Eye (tissue), 1 donor: ENCODE data around the gene TMEM88.

Experiments used
- DNase-seq: peaks from one replicate; pipeline ENCODE4 v3.0.0-alpha.2; 2015

The TMEM88 gene

DNA sequence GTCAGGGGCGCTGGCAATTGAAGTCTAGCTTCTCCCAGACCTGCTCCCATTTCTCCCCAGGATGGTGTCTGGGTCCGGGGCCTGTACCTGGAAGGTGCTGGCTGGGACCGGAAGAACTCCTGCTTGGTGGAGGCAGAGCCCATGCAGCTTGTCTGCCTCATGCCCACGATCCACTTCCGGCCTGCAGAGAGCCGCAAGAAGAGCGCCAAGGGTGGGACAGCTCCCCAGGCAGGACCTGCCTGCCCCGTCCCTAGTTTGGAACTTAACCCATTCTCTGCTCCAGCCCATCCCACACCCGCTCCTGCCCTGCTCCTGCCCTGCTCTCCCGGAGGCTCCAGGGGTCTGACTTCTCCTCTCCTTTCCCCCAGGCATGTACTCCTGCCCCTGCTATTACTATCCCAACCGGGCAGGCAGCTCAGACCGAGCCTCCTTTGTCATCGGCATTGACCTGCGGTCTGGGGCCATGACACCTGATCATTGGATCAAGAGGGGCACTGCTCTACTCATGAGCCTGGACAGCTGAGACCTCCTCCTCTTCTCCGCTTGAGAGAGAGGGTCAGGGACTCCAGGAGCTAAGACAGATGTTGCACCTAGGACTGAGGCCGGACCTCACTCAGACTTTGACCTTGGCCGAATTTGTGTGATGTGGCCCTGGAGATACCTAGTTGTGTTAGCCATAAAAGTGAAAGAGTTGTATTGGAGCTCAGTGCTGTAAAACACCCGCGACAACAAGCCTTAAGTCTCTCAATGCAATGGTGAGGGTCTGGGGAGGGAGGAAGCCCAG, 21.7 kb upstream of the TMEM88 start:
- no peak for DNase-seq

DNA sequence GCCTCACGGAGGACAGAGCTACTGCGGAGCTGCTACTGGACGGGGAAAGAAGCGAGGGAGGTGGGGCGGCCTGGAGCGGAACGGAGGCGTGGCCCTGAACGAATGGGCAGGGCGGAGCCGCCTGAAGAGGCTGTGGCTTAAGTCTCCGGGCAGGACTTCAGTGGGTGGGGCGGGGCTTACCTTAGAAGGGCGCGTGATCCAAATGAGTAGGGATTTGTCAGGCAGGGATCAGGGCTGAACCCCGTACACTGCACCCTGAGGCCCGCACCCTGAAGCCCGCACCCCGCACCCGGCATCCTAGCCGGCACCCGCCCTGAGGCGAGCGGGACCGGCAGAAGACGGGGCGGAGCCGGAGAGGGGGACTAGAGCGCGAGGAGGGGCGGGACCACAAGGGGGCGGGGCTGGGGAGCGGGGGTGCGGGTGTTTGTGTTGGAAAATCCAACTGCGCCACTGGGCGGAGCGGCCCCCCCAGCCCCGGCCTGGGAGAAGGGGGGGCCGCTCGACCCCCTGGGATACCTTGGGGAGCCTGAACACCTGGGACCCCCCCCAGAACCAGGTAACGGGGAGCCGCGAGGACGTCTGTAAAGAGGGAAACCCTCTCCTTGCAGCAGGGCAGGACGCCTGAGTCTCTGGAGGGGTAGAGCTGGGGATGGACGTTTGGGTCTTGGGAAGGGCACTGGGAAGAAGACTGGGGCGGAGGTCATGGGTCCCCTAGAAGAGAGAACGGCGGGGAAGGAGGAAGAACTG, 20.9 kb upstream of the TMEM88 start, which contains the start of gene KDM6B:
TSS of gene KDM6B (plus strand) at position 423 of the 747 bp plus-strand sequence. CDS start 11,338 bp downstream, outside the sequence.
- DNase-seq, result peak; percentile 97

DNA sequence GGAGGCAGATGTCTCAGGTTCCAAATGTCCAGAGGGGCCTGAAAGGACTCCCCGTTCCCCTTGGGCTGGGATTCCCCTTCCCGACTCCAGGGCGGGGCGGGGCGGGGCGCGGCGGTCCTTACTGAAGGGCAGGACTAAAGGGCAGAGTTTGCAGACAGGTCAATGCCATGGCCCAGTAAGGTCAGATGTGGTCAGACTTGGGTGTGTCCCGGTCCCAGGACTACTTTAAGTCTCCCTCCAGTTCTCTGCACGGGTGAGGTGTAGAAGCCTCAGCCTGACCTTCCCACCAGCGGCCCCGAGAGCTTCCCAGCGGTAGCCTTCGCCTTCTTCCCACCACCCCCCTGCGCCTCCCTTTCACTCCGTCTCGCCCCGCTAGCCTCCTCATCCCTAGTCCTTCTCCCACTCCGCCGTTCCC, 20.3 kb upstream of the TMEM88 start:
- peak; percentile 78 for DNase-seq

DNA sequence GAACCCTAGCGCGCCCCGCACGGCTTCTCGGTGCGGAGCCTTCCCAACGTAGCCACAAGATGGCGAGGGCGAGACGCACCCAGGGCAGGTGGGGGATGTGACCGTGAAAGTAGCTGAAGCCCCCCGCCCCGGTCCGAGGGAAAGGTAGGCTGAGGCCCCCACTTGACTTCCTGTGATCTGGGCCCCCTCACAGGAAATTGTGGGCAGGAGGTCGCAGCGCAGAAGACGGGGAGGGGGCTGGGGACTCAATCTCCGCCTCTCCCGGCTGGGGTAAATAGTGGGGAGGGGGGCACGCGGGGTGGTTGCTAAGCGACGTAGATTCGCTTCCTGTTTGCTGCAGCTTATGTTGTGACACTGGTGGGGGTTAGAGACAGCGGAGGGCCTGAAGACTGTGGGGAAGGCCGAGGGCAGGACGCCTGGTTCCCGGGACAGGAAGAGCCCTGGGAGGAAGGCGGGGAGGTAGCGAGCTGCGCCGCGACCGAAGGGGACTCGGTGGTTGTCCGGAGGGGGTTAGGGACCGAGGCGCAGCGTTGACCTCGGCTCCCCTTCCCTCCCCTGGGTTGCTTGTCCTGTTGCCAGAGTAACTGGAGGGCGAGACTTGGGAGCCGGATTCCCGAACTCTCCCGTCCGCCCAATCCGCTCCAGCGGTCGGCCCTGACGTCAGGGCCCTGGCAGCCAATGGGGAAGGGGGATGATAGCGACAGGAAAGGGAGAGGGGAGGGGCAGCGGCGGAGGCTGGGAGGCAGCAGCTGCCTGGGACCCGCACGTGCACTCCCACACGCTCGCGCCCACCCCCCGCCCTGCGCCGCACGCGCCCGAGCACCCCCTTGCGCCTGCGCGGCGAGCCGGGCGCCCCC, 19.7 kb upstream of the TMEM88 start:
- DNase-seq, result peak; percentile 99

DNA sequence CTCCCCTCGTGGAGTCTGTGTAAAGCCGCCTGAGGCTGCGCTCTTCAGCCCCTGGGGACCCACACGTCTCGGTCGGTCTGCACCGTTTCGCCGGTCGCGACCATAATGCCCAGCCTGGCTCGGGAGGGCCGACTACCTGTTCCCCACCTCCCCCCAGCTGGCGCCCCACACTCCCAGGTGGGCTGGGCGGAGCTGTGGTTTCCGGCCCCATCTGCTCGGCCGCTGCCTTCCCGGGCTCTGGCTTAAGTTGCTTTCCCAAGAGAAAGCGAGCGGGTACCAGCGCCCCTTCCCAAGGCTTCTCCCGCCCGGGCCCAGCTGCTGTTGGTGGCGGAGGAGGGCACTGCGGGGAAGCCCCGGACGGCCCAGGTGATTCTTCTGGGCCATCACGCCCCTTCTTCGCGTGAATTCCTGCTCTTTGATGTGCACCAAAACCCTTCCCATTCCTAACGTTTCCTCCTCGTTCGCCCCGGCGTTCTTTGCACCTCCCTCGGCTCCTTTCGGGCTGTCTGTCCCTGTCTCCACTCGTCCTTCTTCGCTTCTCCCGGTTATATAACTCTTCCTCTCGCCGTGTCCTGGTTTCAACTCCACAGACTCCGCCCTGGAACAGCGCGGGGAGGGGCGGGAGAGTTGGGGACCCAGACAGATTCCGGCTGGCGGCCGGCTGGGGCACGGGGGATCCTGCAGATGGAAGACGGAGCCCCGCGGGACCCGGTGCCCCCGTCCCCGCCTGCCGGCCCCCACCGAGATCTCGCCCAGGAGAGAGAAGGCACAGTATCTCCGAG, 18.9 kb upstream of the TMEM88 start:
- DNase-seq, result peak; percentile 86

DNA sequence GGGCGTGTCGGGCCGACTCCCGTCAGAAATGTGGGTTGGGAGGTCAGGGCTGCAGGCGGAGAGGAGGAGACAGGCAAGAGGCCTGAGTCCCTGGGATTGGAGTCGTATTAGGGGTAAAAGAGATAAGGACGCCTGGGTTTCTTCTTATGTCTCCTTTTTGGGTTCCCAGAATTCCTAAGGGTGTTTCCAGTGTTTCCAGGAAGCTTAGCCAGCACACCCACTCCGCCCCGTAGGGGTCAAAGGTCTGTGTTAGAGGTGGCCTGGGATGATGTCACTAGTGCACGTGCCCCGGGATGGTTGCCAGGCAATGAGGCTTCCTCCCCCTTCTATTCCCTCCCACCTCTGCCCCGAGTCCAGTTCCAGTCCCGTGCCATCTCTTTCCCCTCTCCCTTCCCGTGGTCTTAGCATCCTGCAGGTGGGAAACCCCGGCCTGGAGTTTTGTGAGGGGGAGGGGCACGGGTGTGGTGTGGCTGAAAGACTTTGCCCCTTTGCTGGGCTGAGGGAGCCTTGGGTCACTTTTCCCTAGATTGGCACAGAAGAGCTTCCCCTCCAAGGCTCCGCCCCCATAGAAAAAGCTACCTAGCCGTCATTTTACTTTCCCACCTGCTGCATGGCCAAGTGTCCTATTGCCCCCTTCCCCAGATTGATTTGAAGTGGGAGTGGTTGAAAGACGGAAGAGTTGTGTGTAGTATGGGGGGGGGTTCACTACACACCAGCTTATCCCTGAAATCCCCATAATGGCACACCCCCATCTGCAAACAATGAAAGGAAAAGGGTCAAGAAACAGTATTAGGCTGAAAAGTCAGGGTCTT, 18.1 kb upstream of the TMEM88 start:
- peak; percentile 99 for DNase-seq

DNA sequence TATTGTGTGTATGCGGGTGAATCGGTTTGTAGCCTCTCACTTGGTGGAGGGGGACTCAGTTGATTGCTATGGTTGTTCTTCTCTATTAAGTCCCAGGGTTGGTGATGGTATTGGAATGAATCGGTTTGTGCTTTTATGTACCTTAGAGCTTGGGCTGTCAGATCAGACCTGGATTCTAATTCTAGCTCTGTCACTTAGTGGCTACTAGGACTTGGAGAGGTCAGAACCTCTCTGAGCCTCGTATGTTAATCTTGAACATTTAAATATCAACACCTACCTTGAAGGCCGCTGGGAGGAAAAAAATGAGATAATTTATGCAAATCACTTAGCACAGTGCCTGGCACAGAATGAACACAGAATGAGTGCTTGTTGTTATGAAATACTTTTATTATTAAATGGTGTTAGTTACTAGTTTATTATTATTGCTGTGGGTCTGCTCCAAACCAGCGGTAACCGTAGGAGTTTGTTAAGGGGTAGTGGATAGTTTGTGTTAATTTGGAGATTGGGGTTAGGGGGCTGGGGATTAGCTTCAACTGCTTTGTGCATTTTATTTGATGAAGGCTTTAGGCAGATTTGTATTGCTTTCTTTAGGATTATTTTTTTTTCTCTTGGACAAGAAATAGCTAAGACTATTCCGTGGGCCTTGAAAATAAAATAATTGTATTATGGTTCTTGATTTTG, 17.3 kb upstream of the TMEM88 start:
- DNase-seq, result peak; percentile 63

DNA sequence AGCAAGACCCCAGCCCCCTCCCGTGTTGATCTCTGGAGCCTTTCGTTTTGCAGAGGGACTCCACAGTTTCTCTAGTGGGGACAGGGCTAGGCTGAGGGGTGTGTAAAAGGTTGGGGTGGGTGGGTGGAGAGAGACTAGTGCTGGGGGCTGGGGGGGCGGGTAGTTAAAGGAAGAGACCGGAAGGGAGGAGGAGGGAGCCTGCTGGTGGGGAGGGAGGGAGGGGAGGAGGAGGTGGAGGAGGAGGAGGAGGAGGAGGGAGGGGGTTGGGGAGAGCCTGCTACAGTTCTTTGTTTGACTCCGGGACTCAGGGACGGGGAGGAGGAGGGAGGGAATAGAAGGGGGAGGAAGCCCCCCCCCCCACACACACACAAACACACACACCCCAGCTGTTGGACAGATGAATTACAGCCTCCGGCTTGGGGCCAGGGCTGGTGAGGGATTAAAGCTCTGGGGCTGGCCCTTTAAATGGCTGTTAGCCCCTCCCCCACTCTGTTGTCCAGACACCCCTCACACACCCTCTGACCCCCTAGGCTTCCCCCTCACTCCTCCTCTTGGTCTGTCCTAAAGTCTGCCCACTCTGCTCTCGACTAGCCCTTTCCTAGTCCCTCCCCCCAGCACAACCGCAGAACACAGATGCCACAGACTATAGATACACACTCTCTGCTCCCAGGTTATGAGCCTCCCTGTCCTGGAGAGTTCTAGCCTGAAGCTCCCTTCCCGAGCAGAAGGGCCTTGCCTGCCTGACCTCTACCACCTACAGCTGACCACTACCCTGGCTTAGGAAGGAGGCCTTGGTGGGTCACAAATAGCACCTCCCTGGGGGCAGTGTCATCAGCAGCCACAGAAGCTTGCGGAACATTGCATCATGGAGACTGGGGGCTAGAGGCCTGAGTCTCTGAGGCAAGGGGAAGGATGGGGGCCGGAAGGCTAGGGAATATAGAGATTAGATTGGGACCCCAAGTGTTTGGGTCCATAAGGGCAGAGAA, 16.5 kb upstream of the TMEM88 start:
- peak; percentile 88 for DNase-seq

DNA sequence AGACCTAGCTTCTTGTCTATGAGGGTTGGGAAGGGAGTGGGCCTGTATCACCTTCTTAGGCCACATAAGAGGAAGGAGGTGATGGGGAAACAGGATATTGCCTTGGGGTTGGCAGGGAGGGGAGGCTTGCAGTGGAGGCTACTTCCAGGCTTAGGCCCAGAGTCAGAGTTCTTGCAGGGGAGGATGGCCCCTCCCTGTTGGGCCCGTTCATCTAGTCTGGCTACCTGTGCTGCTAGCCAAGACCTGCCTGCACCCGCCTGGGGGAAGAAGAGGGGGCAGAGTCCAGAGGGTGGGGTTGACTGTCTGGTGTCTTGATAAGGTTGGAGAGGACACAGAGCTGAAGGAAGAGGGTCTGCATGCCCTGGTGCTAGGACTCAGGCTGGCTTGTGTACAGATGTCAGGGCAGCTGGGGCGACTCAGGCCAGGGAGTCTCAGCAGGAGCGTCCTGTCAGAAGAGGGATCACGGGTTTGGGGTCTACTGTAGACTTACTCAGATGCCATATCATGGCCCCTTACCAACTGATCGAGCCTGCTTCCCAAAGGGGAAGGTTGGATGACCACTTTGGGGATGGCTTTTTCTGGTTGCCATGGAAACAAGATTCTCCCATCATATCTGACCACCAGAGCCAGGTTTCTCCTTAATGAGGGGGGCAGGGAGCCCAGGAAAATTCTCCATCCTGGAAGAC, 15.5 kb upstream of the TMEM88 start:
- DNase-seq, result no peak

DNA sequence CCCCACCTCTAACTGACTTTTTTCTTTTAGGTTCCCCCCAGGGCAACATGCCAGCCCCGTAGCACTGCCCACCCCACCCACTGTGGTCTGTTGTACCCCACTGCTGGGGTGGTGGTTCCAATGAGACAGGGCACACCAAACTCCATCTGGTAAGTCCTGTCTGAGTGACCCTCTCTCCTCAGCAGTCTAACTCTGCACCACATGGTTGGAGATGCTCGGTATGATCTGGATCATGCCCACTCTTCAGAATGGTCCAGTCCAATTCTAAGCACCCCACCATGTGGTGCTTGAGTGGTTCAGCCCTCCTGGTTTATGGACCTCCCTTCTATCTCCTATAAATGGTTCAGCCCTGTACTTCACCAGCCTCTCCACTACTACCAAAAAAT, 15.0 kb upstream of the TMEM88 start:
- no peak for DNase-seq

DNA sequence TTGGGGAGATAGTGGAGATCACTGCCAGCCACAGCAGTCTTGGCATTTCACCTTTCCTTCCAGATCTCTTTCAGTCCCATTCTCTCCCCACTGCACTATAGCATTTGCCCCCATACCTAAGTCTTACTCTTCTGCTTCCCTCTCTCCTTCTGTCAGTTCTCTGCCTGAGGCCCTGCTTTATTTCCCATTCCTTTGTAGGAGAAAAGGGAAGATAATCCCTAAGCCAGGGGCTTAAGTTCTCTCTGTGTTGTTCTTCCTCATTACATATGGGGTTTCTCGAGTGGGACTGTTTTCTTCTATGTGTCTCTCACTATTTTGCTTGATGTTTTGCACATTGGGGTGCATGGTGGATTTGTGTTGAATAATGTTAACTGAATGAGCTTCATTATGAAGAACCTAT, 14.4 kb upstream of the TMEM88 start:
- no peak for DNase-seq

DNA sequence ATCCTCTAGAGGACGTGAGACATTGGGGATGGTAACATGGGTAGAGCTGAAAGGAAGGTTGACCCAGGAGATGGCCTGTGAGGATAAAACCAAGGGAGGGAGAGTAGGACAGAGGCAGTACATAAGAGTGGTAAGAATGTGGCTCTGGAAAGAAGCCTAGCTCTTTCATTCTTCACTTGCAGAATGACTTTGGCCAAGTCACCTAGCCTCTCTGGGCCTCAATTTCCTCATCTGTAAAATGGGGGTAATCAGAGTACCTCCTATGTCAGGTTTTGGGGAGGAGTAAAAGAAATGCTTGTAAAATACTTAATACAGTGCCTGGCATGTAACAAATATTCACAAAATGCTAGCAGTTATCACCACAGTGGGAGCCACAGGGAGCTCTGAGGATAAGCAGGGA, 14.0 kb upstream of the TMEM88 start:
- DNase-seq, result no peak

DNA sequence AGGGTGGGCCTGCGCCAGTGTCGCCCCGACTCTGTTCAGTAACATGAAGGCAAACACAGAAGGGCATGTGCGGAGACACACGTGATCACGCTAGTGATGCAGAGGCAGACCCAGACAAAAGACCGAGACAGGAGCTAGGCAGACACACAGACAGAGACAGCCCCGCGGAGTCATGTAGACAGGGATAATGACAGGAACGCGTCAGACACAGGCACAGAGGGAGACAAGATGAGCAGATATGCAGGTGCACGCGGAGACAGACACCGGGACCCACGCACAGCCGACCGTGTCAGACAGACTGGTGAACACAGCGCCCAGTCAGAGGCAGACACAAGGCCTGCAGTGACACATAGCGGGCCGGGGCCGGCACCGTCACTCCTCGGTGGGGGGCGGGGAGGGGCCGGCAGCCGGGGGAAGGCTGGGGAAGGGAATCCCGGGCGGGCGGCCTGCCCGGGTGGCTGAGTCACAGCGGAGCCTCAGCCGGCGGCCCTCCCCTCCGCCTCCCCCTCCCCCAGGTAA, 13.4 kb upstream of the TMEM88 start:
- peak; percentile 82 for DNase-seq

DNA sequence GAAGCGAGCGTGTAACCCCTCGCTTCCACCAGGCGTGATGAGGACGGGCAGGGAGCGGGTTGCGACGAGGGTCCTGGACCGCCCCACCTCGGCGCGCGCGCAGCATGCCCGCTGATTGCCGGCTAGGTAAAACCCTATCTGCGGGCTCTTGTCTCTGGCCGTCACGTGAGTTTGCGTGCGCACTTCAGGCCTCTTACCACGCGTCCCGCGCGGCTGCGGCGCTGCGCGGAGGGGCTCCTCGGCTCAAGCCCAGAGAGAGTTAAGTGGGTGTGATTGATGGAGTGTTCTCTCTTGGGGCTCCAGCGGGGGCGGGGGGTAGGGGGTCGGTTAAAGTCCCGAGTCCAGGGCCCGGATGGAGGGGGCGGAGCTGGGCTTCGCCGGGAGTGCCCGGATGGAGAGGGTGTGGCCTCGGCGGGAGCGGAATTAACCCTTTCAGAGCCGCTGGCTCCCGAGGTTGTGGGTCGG, 12.9 kb upstream of the TMEM88 start:
- peak; percentile 98 for DNase-seq

DNA sequence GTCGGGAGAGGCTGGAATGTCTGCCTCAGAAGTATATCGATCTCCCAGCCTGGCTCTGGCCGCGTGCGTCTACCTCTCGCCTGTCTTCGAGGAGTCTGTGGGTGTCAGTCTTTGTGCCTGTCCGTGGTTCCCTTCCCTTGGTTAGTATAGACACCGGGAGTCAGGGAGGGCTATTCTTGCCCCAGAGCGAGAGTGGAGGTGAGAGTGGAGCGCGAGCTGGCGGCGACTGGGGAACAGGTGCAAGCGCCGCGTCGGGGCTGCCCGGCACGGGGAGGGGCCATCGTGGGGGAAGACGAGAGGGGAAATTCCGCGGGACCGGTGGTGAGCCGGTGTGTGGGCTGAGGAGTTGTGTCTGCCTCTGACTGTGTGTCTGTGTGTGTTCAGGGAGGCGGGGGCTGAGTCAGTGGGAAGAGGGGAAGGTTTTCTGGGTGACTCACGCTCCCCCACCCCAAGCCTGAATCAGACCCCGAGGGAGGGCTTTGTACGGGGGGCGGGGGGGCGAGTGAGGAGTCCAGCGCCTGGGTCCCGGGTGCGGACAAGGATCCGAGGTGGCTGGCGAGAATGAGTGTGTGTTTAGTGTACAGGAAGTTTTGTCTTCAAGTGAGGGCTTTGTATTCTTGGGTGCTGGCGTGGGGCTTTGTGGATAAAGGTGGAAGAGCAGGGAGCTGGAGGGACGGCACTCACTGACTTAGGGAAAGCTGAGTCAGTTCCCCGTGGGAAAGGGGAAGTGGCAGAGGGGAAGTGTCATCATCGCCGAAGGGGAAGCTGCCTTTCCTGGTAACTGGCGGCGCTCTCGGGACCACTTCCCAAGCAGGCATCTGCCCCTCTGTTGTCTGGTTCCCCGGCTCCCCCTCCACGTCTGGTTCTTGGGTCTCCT, 12.2 kb upstream of the TMEM88 start:
- DNase-seq, result peak; percentile 77

DNA sequence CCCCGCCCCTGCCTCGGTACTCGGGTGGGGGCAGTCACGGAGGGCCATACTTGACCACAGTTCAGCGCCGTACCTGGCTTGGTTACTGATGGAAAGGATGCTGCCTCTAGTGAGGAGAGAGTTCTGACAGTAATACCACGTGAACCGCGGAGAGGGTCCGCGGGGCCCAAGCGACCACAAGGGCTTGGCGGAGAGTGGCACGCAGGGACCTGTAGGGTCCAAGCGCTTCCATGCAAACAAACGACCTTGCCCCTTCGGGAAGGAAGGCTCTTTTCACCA, 11.7 kb upstream of the TMEM88 start:
- no peak for DNase-seq

DNA sequence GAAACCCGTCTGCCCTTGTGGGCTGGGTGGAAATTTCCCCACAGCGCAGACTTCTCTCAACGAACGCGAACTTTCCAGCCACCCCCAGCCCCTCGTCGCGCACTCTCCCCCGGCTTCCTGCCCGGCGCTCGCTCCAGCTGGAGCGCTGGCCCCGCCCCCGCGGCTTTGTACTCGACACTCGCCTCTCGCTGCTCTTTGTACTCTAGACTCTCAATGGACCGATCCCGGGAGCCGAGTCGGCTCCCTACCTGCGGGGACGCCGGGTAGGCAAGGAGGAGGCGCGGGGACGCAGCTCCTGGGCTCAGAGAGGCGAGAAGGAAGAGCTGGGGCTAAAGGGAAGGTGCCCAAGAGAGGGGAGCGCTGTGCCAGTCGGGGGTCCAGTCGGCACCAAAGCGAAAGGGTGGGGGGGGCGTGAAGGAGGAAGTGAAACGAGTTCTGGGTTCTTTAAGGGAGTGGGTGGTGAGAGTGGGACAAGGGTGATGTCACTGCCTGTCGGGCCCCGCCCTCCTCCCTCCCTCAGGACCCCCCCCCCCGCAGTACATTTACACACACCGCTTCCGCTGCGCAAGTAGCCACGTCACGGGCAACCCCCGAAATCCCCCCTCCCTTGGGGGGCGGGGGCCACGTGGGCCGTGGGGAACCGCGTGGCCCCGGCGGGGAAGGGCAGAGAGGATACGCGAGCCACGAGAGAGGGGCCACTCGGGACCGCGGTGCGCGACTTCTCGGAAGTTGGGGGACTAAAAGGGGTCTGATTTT, 11.2 kb upstream of the TMEM88 start:
- peak; percentile 89 for DNase-seq
